IMR-90 (cell line): ENCODE data around the gene MRGPRF. TPM values are rescaled to one million over a fixed set of nuclear protein-coding genes. Genes with fewer than 3 reads are reported as not detected.

ENCODE experiments used
- ATAC-seq: fragments of 200-7000 bp; cut with Tn5 transposase; 2 replicates; pipeline ENCODE4 v1.9.1; 2020; ENCODE audit warnings: low read depth, mild to moderate bottlenecking, moderate library complexity
- BruUV-seq: library from RNA; stranded (reverse); fragments of 400-500 nt; replicated peaks from 2 replicates; lab custom pipeline; 2021; lab: Mats Ljungman, UMichigan
- CTCF ChIA-PET: fragments of 300-600 bp; formaldehyde crosslinking; extraction: SDS; loops from one replicate; lab custom pipeline; 2021; ENCODE audit warnings: antibody characterized with exemption; lab: Yijun Ruan, JAX
- POLR2A ChIA-PET: fragments of 300-600 bp; sonication (Branson Sonifier 250); formaldehyde crosslinking; loops from one replicate; lab custom pipeline; 2022; ENCODE audit warnings: antibody characterized with exemption; ENCODE audit not compliant: unreplicated experiment; lab: Charles Lee
- DNase-seq: peaks from one replicate; pipeline ENCODE4 v3.0.0; 2013
- H2AFZ ChIP-seq: replicated peaks from 2 replicates; pipeline ENCODE3; 2013; ENCODE audit warnings: low read length, mild to moderate bottlenecking; ENCODE audit not compliant: poor library complexity
- H2AK5ac ChIP-seq: 2 replicates; pipeline ENCODE4 v1.6.1; 2013; ENCODE audit warnings: low read depth, low read length, inconsistent platforms
- H2AK9ac ChIP-seq: replicated peaks from 2 replicates; pipeline ENCODE3; 2013; ENCODE audit warnings: mild to moderate bottlenecking, low read depth, low read length, moderate library complexity; ENCODE audit not compliant: poor library complexity
- H2BK120ac ChIP-seq: 2 replicates; pipeline ENCODE4 v1.6.1; 2013; ENCODE audit warnings: low read depth, low read length, inconsistent platforms
- H2BK15ac ChIP-seq: 3 replicates; pipeline ENCODE4 v1.6.1; 2013; ENCODE audit warnings: low read depth, low read length, inconsistent platforms
- H2BK20ac ChIP-seq: 2 replicates; pipeline ENCODE4 v1.6.1; 2013; ENCODE audit warnings: low read depth, mild to moderate bottlenecking, inconsistent platforms, low read length, moderate library complexity
- H2BK5ac ChIP-seq: 2 replicates; pipeline ENCODE4 v1.6.1; 2013; ENCODE audit warnings: mild to moderate bottlenecking, low read depth, low read length, inconsistent platforms; ENCODE audit not compliant: poor library complexity, severe bottlenecking
- H3K14ac ChIP-seq: replicated peaks from 2 replicates; pipeline ENCODE4 v1.6.1; 2013; ENCODE audit warnings: low read depth, low read length, inconsistent platforms
- H3K18ac ChIP-seq: 2 replicates; pipeline ENCODE4 v1.6.1; 2013; ENCODE audit warnings: low read depth, low read length, control low read depth
- H3K23ac ChIP-seq: 2 replicates; pipeline ENCODE4 v1.6.1; 2013; ENCODE audit warnings: low read depth, low read length, inconsistent platforms
- H3K27ac ChIP-seq: 2 replicates; pipeline ENCODE4 v1.5.1; 2013; ENCODE audit warnings: mild to moderate bottlenecking, control low read depth, low read length; ENCODE audit not compliant: insufficient read depth
- H3K27me3 ChIP-seq: 2 replicates; pipeline ENCODE4 v1.6.1; 2013; ENCODE audit warnings: low read length; ENCODE audit not compliant: control insufficient read depth, insufficient read depth
- H3K36me3 ChIP-seq: 2 replicates; pipeline ENCODE4 v1.6.1; 2013; ENCODE audit warnings: low read length, mixed read lengths; ENCODE audit not compliant: control insufficient read depth, insufficient read depth
- H3K4ac ChIP-seq: 2 replicates; pipeline ENCODE4 v1.6.1; 2013; ENCODE audit warnings: low read depth, low read length, inconsistent platforms
- H3K4me1 ChIP-seq: 2 replicates; pipeline ENCODE4 v1.6.1; 2013; ENCODE audit warnings: low read length, mixed read lengths; ENCODE audit not compliant: control insufficient read depth, insufficient read depth
- H3K4me2 ChIP-seq: 2 replicates; pipeline ENCODE4 v1.6.1; 2013; ENCODE audit warnings: low read depth, mild to moderate bottlenecking, control low read depth, low read length, moderate library complexity
- H3K4me3 ChIP-seq: 2 replicates; pipeline ENCODE4 v1.5.1; 2013; ENCODE audit warnings: low read depth, mild to moderate bottlenecking, control low read depth, low read length, moderate library complexity; ENCODE audit not compliant: insufficient read depth
- H3K56ac ChIP-seq: 2 replicates; pipeline ENCODE4 v1.6.1; 2013; ENCODE audit warnings: low read length, inconsistent platforms; ENCODE audit not compliant: insufficient read depth; ENCODE audit errors: extremely low read depth
- H3K79me1 ChIP-seq, 2 experiments: 2 replicates each; pipeline ENCODE4 v1.6.1; 2013; ENCODE audit warnings: low read length in 2 of 2, inconsistent platforms in 1 of 2, low read depth in 1 of 2
- H3K9ac ChIP-seq: 2 replicates; pipeline ENCODE4 v1.6.1; 2013; ENCODE audit warnings: low read depth, low read length, control low read depth
- H3K9me1 ChIP-seq: 2 replicates; pipeline ENCODE4 v1.6.1; 2013; ENCODE audit warnings: low read length, inconsistent platforms; ENCODE audit not compliant: insufficient read depth
- H3K9me3 ChIP-seq: 2 replicates; pipeline ENCODE4 v1.6.1; 2013; ENCODE audit warnings: low read length; ENCODE audit not compliant: control insufficient read depth, insufficient read depth
- H4K20me1 ChIP-seq: 2 replicates; pipeline ENCODE4 v1.6.1; 2013; ENCODE audit warnings: low read length, inconsistent platforms; ENCODE audit not compliant: insufficient read depth
- H4K5ac ChIP-seq: 2 replicates; pipeline ENCODE4 v1.6.1; 2013; ENCODE audit warnings: mild to moderate bottlenecking, low read depth, low read length, control low read depth
- H4K8ac ChIP-seq, 2 experiments: 2 replicates each; pipeline ENCODE4 v1.6.1; 2013; ENCODE audit warnings: low read depth in 2 of 2, low read length in 2 of 2, control low read depth in 1 of 2, inconsistent platforms in 1 of 2
- H4K91ac ChIP-seq: 2 replicates; pipeline ENCODE4 v1.6.1; 2013; ENCODE audit warnings: low read depth, low read length, inconsistent platforms; ENCODE audit not compliant: insufficient read depth
- BHLHE40 ChIP-seq: fragments of 150-350 bp; IDR thresholded peaks from 2 replicates; pipeline ENCODE4 v1.6.1; 2016; ENCODE audit warnings: mild to moderate bottlenecking, low read depth, low read length
- CEBPB ChIP-seq: IDR thresholded peaks from 2 replicates; pipeline ENCODE4 v1.6.1; 2012; ENCODE audit warnings: low read depth, low read length, improper control_type of control experiment
- FOS ChIP-seq: fragments of 150-350 bp; IDR thresholded peaks from 2 replicates; pipeline ENCODE4 v1.6.1; 2016; ENCODE audit warnings: low read depth, low read length
- MAFK ChIP-seq: IDR thresholded peaks from 2 replicates; pipeline ENCODE4 v1.6.1; 2012; ENCODE audit warnings: low read depth, low read length, improper control_type of control experiment
- MAZ ChIP-seq: IDR thresholded peaks from 2 replicates; pipeline ENCODE4 v1.6.1; 2012; ENCODE audit warnings: low read depth, mild to moderate bottlenecking, low read length, improper control_type of control experiment, moderate library complexity, borderline replicate concordance
- MXI1 ChIP-seq: IDR thresholded peaks from 2 replicates; pipeline ENCODE4 v1.6.1; 2012; ENCODE audit warnings: low read depth, mild to moderate bottlenecking, low read length, moderate library complexity, borderline replicate concordance
- RAD21 ChIP-seq: IDR thresholded peaks from 2 replicates; pipeline ENCODE4 v1.6.1; 2012; ENCODE audit warnings: low read length, improper control_type of control experiment
- WGBS, 2 experiments: methylation state at CpG; one replicate each; pipeline versions ENCODE4 v1.1.5 to v1.1.7; 2013; ENCODE audit warnings: missing lambda C conversion rate in 2 of 2; ENCODE audit not compliant: insufficient read length in 1 of 2; ENCODE audit errors: extremely low coverage in 2 of 2; 5-methylcytosine and 5-hydroxymethylcytosine counted together
- dilution Hi-C: fragments of 300-500 bp; cut with HindIII; formaldehyde crosslinking; loops from one replicate; pipeline ENCODE4 v1.14.3; 2018; ENCODE audit warnings: low sequenced_read_pairs; ENCODE audit not compliant: unreplicated experiment
- in situ Hi-C: fragments of 300-500 bp; cut with MboI; formaldehyde crosslinking; loops from 3 replicates; pipeline ENCODE4 v1.14.3; 2019; ENCODE audit warnings: low sequenced_read_pairs, inconsistent platforms, mixed read lengths
- intact Hi-C: fragments of 100-400 bp; cut with micrococcal nuclease; formaldehyde crosslinking; loops from 2 replicates; pipeline ENCODE4 v1.10.0; 2022
- polyA plus RNA-seq, 3 experiments: library from polyadenylated mRNA; depleted of rRNA; stranded (reverse); fragments of >200 nt; gene quantifications; 2 replicates each; pipeline ENCODE4 v1.2.3, GENCODE V29; 2012; ENCODE audit warnings: low replicate concordance in 1 of 3
- total RNA-seq: library from RNA; depleted of rRNA; stranded (reverse); fragments of >200 nt; gene quantifications from 2 replicates; pipeline ENCODE4 v1.2.3, GENCODE V29; 2012
- TF ChIP-seq, protein P1 (sequence below): fragments of 150-350 bp; IDR thresholded peaks from 2 replicates; pipeline ENCODE4 v1.6.1; 2016; ENCODE audit warnings: low read depth, mild to moderate bottlenecking, low read length, moderate library complexity, borderline replicate concordance
- TF ChIP-seq, protein P2 (sequence below): fragments of 150-350 bp; IDR thresholded peaks from 2 replicates; pipeline ENCODE4 v1.6.1; 2017; ENCODE audit warnings: mild to moderate bottlenecking, antibody characterized with exemption, low read length, low read depth

Gene MRGPRF
- total and polyA plus RNA-seq, 2 of the 4 experiments (the other 2 are of a cell fraction), result 6.3 to 28.8 TPM

DNA sequence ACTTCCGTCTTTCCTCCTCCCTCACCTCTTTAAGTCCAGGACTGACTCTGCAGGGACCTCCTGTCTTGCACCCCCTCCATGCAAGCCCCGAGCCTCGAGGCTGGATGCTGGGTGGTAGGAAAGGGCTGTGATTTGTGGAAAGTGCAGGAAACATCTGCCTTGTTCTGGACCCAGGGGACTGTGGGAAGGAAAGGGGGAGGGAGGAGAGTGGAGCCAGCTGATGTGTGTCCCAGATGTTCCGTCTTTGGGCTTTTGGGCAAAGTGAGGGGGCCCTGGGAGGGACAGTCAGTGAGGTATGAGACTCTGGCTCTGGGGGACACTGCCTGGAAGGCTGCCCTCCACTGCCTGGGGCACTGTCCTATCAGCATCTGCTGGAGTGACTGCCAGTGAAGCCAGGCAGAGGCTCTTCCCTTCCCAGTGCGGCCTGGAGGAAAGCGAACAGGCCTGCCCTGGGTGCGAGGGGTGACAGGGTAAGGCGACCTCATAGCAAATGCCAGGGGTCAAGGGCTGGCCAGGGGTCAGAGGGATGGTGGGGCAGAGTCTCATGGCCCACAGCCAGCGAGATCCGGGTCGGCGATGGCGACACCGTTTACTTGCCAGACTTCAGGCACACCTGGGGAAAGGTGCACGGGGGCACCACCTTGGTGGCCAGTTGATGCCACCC is 34.0 kb downstream of the MRGPRF start:
- intact Hi-C loops (no loop called here), dilution Hi-C loops (no loop called here), in situ Hi-C loops (no loop called here)
- Histone ChIP-seq H3K23ac (no peak overlapping the region), H2BK20ac (no peak overlapping the region), H3K18ac (no peak overlapping the region), H3K9ac (no peak overlapping the region), H2BK15ac (no peak overlapping the region), H4K8ac (no peak overlapping the region), H3K27ac (no peak overlapping the region), H3K4ac (no peak overlapping the region), H2AK5ac (no peak overlapping the region), H3K4me3 (no peak overlapping the region), H4K91ac (no peak overlapping the region), H3K4me2 (no peak overlapping the region), H2BK120ac (no peak overlapping the region), H2AK9ac (peak overlapping the region; percentile 55), H3K36me3 (no peaks in the 10 kb centered on the region), H4K5ac (no peak overlapping the region), H3K9me3 (no peaks in the 10 kb centered on the region), H3K14ac (no peak overlapping the region), H3K4me1 (peaks cover 2% of the 10 kb centered on the region; the same call in 1 of the 2 replicates), H4K20me1 (no peaks in the 10 kb centered on the region), H2AFZ (peak overlapping the region; percentile 72), H3K79me1 (no peaks in the 10 kb centered on the region), H3K9me1 (no peaks in the 10 kb centered on the region), H2BK5ac (no peak overlapping the region), H3K27me3 (peaks cover 38% of the 10 kb centered on the region), H3K56ac (no peak overlapping the region)
- TF ChIP-seq BHLHE40 (no peak), MAZ (no peak), CEBPB (no peak), MXI1 (no peak), MAFK (no peak), RAD21 (no peak), FOS (no peak)
- TF ChIP-seq, protein P1, sequence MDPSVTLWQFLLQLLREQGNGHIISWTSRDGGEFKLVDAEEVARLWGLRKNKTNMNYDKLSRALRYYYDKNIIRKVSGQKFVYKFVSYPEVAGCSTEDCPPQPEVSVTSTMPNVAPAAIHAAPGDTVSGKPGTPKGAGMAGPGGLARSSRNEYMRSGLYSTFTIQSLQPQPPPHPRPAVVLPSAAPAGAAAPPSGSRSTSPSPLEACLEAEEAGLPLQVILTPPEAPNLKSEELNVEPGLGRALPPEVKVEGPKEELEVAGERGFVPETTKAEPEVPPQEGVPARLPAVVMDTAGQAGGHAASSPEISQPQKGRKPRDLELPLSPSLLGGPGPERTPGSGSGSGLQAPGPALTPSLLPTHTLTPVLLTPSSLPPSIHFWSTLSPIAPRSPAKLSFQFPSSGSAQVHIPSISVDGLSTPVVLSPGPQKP, result no peak
- TF ChIP-seq, protein P2, sequence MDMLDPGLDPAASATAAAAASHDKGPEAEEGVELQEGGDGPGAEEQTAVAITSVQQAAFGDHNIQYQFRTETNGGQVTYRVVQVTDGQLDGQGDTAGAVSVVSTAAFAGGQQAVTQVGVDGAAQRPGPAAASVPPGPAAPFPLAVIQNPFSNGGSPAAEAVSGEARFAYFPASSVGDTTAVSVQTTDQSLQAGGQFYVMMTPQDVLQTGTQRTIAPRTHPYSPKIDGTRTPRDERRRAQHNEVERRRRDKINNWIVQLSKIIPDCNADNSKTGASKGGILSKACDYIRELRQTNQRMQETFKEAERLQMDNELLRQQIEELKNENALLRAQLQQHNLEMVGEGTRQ, result no peak
- BruUV-seq, result no TSS peak
- WGBS, 2 experiments, result 57% methylated on average over 5 of the region's 15 CpGs; no CpG with 5 or more reads in 1 of the 2 experiments
- ChIA-PET POLR2A (no interaction called here), CTCF (no interaction called here)
- DNase-seq, result no peak
- peak; percentile 35 for ATAC-seq
